ENCODE results near the gene WFS1.

The WFS1 gene

DNA sequence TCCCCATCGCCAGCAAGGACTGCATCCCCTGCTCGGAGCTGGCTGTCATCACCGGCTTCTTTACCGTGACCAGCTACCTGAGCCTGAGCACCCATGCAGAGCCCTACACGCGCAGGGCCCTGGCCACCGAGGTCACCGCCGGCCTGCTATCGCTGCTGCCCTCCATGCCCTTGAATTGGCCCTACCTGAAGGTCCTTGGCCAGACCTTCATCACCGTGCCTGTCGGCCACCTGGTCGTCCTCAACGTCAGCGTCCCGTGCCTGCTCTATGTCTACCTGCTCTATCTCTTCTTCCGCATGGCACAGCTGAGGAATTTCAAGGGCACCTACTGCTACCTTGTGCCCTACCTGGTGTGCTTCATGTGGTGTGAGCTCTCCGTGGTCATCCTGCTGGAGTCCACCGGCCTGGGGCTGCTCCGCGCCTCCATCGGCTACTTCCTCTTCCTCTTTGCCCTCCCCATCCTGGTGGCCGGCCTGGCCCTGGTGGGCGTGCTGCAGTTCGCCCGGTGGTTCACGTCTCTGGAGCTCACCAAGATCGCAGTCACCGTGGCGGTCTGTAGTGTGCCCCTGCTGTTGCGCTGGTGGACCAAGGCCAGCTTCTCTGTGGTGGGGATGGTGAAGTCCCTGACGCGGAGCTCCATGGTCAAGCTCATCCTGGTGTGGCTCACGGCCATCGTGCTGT lies 31.5 kb downstream of the WFS1 start:
- no peak for DNase-seq

DNA sequence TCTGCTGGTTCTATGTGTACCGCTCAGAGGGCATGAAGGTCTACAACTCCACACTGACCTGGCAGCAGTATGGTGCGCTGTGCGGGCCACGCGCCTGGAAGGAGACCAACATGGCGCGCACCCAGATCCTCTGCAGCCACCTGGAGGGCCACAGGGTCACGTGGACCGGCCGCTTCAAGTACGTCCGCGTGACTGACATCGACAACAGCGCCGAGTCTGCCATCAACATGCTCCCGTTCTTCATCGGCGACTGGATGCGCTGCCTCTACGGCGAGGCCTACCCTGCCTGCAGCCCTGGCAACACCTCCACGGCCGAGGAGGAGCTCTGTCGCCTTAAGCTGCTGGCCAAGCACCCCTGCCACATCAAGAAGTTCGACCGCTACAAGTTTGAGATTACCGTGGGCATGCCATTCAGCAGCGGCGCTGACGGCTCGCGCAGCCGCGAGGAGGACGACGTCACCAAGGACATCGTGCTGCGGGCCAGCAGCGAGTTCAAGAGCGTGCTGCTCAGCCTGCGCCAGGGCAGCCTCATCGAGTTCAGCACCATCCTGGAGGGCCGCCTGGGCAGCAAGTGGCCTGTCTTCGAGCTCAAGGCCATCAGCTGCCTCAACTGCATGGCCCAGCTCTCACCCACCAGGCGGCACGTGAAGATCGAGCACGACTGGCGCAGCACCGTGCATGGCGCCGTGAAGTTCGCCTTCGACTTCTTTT lies 32.2 kb downstream of the WFS1 start:
- no peak for DNase-seq

DNA sequence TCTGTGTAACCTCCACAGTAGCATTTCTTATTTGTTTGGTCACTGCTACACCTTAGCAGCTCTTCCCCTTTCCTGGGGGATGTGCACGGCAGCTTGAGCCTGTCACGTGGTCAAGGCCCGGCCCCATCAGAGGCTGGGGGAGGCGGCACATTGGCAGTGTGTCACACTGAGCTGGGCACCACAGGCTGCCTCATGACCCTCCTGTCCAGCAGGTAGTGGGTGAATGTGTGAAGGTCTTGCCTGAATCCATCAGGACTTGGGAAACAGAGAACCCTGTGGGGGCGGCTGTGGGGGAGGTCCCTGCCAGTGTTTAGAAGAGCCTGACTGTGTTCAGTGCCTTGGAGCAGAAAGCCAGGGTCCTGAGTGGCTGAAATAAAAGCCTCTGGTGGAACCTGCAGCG lies 33.2 kb downstream of the WFS1 start:
- DNase-seq: no peak

DNA sequence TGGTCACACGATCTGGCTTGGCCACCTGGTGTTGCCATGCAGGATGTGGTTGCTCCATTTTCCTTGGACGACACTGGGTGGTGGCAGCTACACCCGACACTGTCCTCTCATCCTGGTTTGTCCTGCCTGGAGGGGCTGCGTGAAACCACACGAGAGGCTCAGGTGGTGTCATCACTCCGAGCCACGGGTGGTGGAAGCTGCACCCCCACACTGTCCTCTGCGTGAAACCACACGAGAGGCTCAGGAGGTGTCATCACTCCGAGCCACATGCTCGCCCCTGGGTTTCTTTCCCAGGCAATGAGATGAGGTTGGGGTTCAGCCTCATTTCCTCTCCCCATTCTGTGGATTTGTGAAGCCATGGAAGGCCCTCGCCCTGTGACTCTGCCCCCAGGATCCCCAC lies 34.3 kb downstream of the WFS1 start:
- DNase-seq: no peak

DNA sequence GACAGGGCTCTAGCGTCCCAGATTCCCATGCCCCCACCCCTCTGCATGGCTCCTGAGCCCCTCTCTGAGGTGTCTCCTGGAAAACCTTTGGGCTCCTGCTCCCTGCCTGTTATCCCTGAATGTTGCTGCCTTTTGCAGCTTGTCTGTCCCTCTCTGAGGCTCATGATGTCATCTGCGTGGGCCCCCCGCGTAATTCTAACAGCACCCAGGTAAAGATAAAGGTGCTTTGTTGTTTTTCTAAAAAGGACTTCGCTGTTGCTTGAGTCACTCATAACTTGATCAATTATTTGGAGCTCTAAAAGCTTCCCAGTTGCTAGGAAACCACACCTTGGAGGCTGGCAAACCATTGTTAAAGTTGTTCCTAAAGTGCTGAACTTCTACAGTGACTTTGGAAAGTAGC lies 36.6 kb downstream of the WFS1 start:
- no peak for DNase-seq

DNA sequence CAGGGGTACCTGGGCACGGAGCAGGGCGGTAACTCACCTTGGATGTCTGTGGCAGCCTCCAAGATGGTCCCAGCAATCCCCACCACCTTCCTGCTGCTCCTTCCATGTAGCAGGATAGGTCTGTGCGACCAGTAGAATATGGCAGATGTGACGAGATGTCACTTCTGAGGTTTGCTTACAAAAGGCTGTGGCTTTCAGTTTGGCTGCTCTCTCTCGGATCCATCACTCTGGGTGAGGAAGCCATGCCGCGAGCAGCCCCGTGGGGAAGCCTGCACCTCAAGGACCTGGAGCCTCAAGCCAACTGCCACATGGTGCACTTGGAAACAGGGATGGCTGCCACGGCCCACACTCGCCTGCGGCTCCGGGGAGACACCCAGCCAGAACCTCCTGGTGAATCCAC lies 37.6 kb downstream of the WFS1 start:
- DNase-seq: no peak

DNA sequence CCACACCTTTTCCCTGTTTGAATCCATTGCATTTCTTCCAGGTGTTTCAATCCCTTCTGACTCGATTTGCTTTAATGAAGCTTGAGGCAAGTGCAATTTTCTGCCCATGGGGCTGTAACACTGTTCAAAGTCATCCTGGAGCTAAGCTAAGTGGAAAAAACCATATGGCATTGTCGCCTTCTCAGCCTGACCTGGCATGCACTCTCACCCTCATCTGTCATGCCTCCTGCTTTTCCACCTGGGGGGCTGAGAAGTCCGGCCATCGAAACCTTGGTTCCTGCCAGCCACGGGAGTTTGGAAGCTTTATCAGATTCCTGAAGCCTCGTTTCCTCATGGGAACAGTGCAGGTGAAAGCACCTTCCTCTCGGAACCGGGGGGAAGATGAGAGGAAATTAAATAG lies 38.2 kb downstream of the WFS1 start:
- no peak for DNase-seq

DNA sequence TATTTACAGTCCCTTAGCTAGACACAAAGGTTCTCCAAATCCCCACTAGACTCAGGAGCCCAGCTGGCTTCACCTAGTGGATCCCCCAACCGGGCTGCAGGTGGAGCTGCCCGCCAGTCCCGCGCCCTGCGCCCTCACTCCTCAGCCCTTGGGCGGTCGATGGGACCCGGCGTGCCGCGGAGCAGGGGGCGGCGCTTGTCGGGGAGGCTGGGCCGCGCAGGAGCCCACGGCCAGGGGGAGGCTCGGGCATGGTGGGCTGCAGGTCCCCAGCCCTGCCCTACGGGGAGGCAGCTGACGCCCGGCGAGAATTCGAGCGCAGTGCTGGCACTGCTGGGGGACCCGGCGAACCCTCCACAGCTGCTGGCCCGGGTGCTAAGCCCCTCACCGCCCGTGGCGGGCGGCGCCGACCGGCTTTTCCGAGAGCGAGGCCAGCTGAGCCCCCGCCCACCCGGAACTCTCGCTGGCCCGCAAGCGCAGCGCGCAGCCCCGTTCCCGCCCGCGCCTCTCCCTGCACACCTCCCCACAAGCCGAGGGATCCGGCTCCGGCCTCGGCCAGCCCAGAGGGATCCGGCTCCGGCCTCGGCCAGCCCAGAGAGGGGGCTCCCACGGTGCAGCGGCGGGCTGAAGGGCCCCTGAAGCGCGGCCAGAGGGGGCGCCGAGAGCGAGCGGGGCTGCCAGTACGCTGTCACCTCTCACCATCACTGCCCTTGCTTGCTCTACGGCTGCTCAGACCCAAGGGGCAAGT lies 39.4 kb downstream of the WFS1 start:
- DNase-seq: peak; percentile 65

DNA sequence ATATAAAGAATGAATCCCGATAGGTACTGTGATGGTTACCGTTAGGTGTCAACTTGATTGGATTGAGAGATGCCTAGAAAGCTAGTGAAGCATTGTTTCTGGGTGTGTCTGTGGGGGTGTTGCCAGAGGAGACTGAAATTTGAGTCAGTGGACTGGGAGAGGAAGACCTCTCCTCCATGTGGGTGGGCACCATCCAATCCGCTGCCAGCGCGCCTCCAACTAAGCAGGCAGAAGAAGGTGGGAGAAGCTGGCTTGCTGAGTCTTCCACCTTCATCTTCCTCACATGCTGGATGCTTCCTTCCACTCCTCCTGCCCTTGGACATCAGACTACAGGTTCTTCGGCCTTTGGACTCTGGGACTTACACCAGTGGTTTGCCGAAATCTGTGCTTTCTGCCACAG lies 40.1 kb downstream of the WFS1 start:
- no peak for DNase-seq

DNA sequence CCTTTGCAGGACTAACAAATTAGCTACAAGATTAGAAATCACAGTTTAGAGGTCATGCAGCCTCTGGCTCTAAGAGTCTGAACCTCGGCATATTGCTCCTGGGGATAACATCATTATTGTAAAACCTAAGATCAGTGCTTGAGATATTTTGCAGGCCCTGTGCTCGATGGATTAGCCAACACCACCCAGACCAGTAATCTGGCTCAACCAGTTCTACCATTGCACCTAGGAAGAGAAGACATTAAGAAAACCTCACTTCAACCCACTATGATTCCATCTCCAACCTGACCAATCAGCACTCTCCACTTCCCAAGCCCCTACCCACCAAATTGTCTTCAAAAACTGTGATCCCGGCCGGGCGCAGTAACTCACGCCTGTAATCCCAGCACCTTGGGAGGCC lies 43.6 kb downstream of the WFS1 start:
- no peak for DNase-seq

DNA sequence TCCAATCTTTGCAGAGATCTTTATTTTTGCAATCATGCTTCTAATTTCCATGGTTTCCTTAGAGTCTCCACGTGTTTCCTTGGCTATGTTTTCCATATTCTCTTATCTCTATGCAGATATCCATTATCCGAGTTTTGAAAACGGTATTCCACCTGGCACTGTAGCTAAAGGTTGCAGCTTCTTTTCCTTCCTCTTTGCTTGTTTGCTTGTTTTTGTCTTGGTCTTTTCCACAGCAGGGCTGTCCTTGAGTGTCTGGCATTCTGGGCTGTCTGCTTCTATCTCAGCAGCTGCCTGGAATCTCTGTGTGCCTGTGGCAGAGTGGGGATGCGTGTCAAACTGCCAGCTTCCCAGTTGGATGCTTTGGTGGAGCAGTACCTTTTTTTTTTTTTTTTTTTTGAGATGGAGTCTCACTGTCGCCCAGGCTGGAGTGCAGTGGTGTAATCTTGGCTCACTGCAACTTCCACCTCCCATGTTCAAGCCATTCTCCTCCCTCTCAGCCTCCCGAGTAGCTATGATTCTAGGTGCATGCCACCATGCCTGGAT lies 46.9 kb downstream of the WFS1 start:
- no peak for DNase-seq

DNA sequence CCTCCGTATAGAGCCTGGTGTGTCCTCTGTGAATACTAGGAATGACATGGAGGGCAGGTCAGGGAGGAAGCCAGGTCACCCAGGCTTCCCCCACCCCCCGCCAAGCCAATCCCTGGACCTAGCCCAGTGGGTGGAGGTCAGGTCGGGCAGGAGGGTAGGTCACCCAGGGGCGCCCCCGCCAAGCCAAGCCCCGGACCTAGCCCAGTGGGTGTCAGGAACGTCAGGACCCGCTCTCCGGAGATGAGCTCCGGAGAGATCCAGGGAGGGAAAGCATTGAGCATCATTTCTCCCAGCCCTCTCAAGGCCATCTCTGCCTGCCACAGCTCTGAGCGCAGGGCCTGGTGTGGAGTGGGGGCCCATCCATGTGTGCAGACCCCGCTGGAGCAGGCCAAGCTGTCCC lies 48.6 kb downstream of the WFS1 start:
- DNase-seq: no peak

DNA sequence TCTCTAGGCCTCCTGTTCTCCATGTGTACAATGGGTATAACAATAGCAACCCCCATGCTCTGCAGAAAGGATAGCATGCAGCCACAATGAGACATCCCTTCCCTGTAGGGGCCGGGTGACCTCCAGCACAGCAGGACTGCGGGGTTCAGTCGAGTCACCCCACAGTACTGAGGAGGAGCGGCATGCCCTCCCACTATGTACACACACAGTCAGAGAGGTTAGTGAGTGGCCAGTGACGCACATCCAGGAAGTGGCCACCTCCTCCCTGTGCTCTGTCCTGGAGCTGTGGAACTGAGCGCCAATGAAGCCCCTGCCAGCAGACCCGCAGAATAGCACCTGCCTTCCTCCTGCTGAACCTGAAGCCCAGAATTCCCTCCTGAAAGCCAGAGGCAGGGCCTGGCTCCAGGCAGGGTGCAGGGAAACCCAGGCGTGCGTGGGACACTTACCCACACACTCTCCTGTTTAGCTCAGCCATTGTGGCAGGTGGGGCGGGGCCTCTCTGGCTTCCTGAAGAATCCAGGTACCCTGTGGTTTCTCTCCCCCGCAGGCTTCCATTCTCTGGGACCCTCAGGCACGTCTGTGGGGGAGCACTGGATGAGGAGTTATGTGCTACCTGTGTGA lies 50.0 kb downstream of the WFS1 start:
- DNase-seq: no peak

DNA sequence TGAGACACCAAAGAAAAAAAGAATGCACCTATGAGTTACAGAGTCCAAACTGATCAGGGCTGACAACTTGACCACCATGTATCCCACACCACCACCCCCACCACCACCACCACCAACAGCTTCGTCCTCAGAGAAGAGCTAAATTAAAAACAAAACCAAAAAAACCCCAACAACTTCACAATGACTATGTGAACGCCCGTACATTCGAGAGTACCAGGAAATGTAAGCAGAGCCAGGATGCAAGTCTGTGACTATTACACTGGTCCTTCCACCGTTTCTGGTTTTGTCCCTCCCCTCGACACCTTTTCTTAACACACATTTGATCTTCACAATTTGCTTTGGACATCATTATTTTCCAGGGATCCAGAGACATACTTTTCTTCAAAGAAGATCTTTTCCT lies 51.0 kb downstream of the WFS1 start:
- DNase-seq: no peak

DNA sequence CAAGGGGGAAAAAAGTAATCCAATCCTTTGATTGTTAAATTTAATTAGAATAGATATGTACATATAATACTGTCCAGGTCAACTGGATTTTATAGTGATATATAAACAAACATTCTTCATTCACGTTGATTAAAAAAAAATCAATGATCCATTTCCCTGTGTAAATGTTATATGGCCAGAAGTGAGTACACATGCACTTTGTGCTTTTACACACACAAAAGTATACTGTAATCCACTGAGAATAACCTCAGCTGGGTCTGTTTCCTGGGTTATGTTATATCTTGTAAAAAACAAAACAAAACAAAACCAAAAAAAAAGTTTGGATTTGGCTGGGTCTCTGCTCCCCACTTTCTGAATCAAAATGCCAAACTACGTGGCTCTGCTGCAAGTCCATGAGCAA lies 51.7 kb downstream of the WFS1 start:
- DNase-seq: no peak

DNA sequence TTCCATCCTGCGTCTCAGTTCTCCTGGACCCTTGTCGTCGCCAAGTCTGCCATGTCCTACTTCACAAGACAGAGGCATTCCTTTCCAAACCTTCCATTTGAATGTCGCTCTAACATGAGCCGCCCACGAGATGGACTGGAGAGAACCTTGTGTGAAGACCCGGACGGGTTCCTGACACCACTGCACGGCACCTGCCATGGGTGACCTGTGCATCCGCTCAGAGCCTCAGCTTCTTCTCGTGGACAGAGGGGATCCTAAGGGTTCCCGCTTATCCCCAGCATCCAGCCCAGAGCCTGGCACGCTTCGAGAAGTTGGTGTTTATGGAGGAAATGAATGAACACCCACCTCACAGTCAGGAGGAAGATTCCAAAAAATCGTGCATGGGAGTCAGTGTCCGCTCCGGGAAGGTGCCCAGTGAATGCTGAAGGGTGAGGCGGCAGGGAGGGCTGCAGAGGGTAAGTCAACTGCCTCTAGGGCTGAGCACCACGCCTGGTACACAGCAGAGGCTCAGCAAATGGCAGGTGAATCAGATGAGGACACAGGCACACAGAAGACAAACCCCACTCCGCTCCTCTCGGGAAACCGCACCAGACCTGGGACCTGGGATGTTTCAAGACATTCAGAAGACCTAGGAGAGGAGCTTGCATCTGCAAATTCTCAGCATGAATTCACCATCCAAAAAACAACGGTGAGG lies 52.6 kb downstream of the WFS1 start:
- no peak for DNase-seq

DNA sequence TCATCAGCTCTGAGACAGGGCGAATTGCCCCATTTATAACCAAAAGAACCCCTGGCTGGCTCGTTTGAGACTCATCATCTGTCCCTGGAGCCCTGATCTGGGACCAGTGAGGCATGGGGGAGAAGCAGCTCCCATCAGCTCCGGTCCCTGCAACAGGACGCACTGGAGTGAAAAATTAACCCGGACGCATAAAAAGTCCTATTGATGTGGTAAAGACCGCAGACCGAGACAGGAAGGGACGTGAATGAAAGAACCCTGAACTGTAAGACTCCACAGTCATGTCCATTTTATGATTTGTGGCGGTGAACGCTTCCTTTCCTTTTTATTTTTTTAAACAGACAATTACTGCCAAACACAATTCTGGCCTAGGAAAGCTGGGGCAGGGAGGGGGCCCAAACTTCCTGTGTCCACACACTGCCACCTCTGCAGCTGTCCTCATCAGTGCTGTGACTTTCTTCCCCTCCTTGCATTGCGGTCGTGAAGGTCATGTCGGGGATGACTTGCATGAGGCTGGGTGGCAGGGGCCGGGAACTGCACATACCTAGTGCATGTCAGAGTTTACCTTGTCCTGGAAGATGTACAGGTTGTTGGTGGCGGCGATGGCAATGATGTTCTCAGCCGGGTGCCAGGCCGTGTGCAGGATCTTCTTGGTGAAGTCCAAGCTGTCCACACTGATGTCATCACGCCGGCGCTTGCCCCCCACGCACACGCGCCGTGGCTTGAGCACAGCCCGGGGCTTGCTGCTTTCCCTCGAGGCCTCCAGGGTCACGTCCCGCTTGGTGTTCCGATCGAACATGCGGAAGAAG lies 53.3 kb downstream of the WFS1 start:
- no peak for DNase-seq

DNA sequence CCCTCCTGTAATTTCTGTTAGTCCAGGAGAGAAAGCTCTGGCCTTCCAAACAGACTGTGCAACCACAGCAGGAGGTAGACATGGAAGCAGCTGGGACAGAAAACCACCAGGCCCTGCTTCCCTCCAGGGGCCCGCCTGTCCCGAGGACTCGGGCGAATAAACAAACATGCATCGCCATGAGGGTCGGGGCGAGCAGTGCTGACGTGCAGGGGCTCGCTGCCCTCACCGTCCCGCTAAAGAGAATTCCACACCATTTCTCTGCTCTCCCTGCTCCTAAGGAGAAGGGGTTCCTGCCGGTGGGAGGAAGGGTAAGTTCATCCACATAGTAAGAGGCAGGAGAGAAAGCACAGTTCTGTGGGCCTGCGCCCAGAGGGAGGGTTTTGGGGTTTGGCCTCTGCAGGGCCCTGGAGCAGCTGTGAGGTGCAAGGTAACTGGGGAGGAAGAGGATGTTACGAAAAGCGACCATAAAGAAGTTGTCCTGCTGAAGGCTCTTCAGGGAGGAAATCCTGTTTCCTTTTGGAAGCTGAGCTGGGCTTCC lies 54.9 kb downstream of the WFS1 start:
- DNase-seq: no peak

DNA sequence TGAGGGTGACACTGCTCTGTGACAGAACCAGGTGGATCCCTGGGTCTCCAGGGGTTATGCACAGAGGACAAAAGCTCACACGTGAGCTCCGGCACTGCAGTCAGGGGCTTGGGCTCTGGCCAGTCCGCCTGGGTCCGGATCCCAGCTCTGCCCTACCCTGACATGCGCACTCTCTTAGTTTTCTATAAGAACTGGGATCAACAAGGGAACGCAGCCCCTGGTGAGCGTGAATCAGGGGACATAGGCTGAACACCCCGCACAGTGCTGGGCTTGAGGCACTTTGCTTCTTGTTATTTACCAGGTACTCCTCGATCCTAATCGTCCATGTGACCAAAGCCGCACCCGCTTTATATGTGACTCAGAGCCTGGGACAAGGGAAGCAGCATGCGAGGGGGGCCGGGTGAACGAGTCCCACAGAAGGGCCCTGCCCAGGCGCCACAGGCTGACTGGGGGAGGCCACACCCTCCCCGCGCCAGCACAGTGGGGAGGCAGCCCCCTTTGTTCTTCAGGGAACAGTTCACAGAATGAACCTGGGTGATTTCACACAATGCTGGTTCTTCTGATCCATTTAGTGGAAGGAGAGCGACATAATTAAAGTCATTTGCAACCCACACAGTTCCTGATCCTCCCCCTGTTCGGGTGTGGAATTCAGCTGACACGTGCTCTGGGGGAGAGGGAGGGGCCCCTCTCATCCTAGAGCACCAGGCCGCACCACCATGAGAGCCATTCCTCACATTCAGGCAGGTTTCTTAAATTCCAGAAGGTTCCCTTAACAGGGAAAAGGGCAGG lies 55.5 kb downstream of the WFS1 start:
- DNase-seq: no peak

DNA sequence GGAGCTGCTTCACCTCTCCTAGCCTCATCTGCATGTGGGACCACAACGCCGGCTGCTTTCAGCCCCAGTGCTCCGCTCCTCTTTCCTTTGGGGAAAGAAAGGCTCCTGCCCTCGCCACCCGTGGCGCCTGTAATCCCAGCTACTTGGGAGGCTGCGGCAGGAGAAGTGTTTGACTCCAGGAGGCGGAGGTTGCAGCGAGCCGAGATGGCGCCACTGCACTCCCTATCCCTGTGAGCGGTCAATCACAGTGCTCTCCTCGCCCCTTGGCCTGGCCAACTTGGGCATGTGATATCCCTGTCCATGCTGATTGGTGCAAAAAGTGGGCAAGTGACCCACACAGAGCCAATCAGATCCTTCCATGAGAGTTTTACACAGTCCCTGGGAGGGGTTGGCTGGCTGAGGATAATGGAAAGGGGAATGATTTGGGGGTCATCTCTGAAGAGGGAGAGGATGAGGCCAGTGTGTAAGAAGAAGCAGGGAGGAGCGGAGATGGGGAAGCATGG lies 56.2 kb downstream of the WFS1 start:
- no peak for DNase-seq
